GM12878 (cell line): ENCODE data around the gene NPAS3. TPM values are rescaled to one million over a fixed set of nuclear protein-coding genes. Genes with fewer than 3 reads are reported as not detected.

Experiments
- ATAC-seq: fragments of 200-7000 bp; cut with Tn5 transposase; 3 replicates; pipeline ENCODE4 v1.9.1; 2020; ENCODE audit warnings: mild to moderate bottlenecking, moderate library complexity
- BruUV-seq: library from RNA; stranded (reverse); fragments of 400-500 nt; replicated peaks from 2 replicates; lab custom pipeline; 2021; lab: Mats Ljungman, UMichigan
- CTCF ChIA-PET: fragments of 300-600 bp; sonication (Branson Sonifier 250); formaldehyde crosslinking; extraction: SDS; loops from one replicate; lab custom pipeline; 2021; ENCODE audit warnings: inconsistent platforms; lab: Yijun Ruan, JAX
- POLR2A ChIA-PET: fragments of 350-600 bp; formaldehyde crosslinking; extraction: SDS; loops from one replicate; lab custom pipeline; 2021; ENCODE audit warnings: inconsistent platforms; lab: Charles Lee
- RAD21 ChIA-PET: fragments of 300-600 bp; sonication (Branson Sonifier 250); formaldehyde crosslinking; loops from one replicate; lab custom pipeline; 2023; ENCODE audit warnings: antibody characterized with exemption; ENCODE audit not compliant: unreplicated experiment; lab: Charles Lee
- SMC1A ChIA-PET: fragments of 300-600 bp; sonication (Branson Sonifier 250); formaldehyde crosslinking; loops from one replicate; lab custom pipeline; 2023; ENCODE audit not compliant: unreplicated experiment, uncharacterized antibody; lab: Charles Lee
- DNase-seq: peaks from one replicate; pipeline ENCODE4 v3.0.0-alpha.2; 2011; ENCODE audit warnings: low read depth, low spot score
- FAIRE-seq: peaks from 3 replicates; lab custom pipeline; 2011; peaks lifted over from hg19 to GRCh38; lab: Jason Lieb, UNC
- H2AFZ ChIP-seq: 2 replicates; pipeline ENCODE4 v1.6.0; 2011; ENCODE audit warnings: low read depth, low read length, control low read depth; ENCODE audit not compliant: control insufficient read depth
- H3K27ac ChIP-seq: 2 replicates; pipeline ENCODE4 v1.5.1; 2011; ENCODE audit warnings: control low read depth; ENCODE audit not compliant: control insufficient read depth, insufficient read depth
- H3K27me3 ChIP-seq, 2 experiments: replicated peaks in 1 of 2; 2 replicates each; pipeline versions ENCODE4 v1.6.0 to v1.6.1; 2011; ENCODE audit warnings: low read length in 1 of 2; ENCODE audit not compliant: control insufficient read depth in 2 of 2, insufficient read depth in 2 of 2
- H3K36me3 ChIP-seq, 2 experiments: 2 replicates each; pipeline ENCODE4 v1.5.1; 2011; ENCODE audit warnings: low read length in 1 of 2; ENCODE audit not compliant: control insufficient read depth in 2 of 2, insufficient read depth in 2 of 2
- H3K4me1 ChIP-seq: 2 replicates; pipeline ENCODE4 v1.6.1; 2011; ENCODE audit warnings: mild to moderate bottlenecking, low read length, moderate library complexity, mixed read lengths; ENCODE audit not compliant: control insufficient read depth, insufficient read depth
- H3K4me2 ChIP-seq: 2 replicates; pipeline ENCODE4 v1.6.0; 2011; ENCODE audit warnings: control low read depth; ENCODE audit not compliant: control insufficient read depth, insufficient read depth
- H3K4me3 ChIP-seq: fragments of 200-600 bp; sonication (generic); 2 replicates; pipeline ENCODE4 v1.5.1; 2016
- H3K79me2 ChIP-seq: 2 replicates; pipeline ENCODE4 v1.6.0; 2011; ENCODE audit warnings: low read length; ENCODE audit not compliant: control insufficient read depth, insufficient read depth
- H3K9ac ChIP-seq: 2 replicates; pipeline ENCODE4 v1.8.0; 2011; ENCODE audit warnings: low read length, control low read depth, mixed read lengths; ENCODE audit not compliant: control insufficient read depth, insufficient read depth
- H3K9me3 ChIP-seq: replicated peaks from 3 replicates; pipeline ENCODE4 v1.5.1; 2011; ENCODE audit warnings: mild to moderate bottlenecking, low read length; ENCODE audit not compliant: control insufficient read depth, insufficient read depth
- H4K20me1 ChIP-seq: 2 replicates; pipeline ENCODE4 v1.6.0; 2011; ENCODE audit not compliant: control insufficient read depth, insufficient read depth
- BRCA1 ChIP-seq: IDR thresholded peaks from 2 replicates; pipeline ENCODE4 v1.6.1; 2011; ENCODE audit warnings: low read depth, low read length, improper control_type of control experiment
- FOXM1 ChIP-seq: IDR thresholded peaks from 2 replicates; pipeline ENCODE4 v1.6.1; 2012; ENCODE audit warnings: low read depth, mild to moderate bottlenecking, inconsistent platforms, low read length, moderate library complexity
- HCFC1 ChIP-seq: fragments of 150-350 bp; IDR thresholded peaks from 2 replicates; pipeline ENCODE4 v1.6.1; 2014; ENCODE audit warnings: low read length
- KDM1A ChIP-seq: fragments of 200-600 bp; sonication (generic); IDR thresholded peaks from 2 replicates; pipeline ENCODE4 v1.6.1; 2016; ENCODE audit warnings: borderline replicate concordance
- LARP7 ChIP-seq: fragments of 450-650 bp; IDR thresholded peaks from 2 replicates; pipeline ENCODE4 v1.6.1; 2017; ENCODE audit warnings: mild to moderate bottlenecking
- NFYB ChIP-seq: IDR thresholded peaks from 2 replicates; pipeline ENCODE4 v1.6.1; 2011; ENCODE audit warnings: low read depth, mild to moderate bottlenecking, low read length, improper control_type of control experiment, moderate library complexity; ENCODE audit not compliant: insufficient read depth
- NRF1 ChIP-seq: conservative IDR thresholded peaks from 2 replicates; pipeline ENCODE4 v1.6.1; 2011; ENCODE audit warnings: mild to moderate bottlenecking, low read depth, low read length, improper control_type of control experiment
- RAD51 ChIP-seq: fragments of 450-650 bp; IDR thresholded peaks from 2 replicates; pipeline ENCODE4 v1.6.1; 2016; ENCODE audit warnings: moderate library complexity, mild to moderate bottlenecking, inconsistent platforms
- RBBP5 ChIP-seq: fragments of 200-600 bp; sonication (generic); conservative IDR thresholded peaks from 2 replicates; pipeline ENCODE4 v1.6.1; 2016
- SMC3 ChIP-seq: IDR thresholded peaks from 2 replicates; pipeline ENCODE4 v1.6.1; 2011; ENCODE audit warnings: low read length, improper control_type of control experiment, borderline replicate concordance
- SP1 ChIP-seq: IDR thresholded peaks from one replicate; pipeline ENCODE4 v1.6.1; 2011; ENCODE audit warnings: low read depth, low read length
- SUPT20H ChIP-seq: IDR thresholded peaks from 2 replicates; pipeline ENCODE4 v1.6.1; 2011; ENCODE audit warnings: low read depth, mild to moderate bottlenecking, low read length, moderate library complexity, borderline replicate concordance; ENCODE audit not compliant: control insufficient read depth
- YBX1 ChIP-seq: fragments of 450-650 bp; IDR thresholded peaks from 2 replicates; pipeline ENCODE4 v1.6.1; 2016; ENCODE audit warnings: antibody characterized with exemption
- ZNF207 ChIP-seq: fragments of 450-650 bp; IDR thresholded peaks from 2 replicates; pipeline ENCODE4 v1.6.1; 2014; ENCODE audit warnings: antibody characterized with exemption, mild to moderate bottlenecking, borderline replicate concordance
- WGBS: methylation state at CpG from one replicate; pipeline ENCODE4 v1.1.6; 2016; ENCODE audit warnings: low lambda C conversion rate; ENCODE audit not compliant: insufficient replicate concordance, insufficient coverage; ENCODE audit errors: missing lambda C conversion rate; 5-methylcytosine and 5-hydroxymethylcytosine counted together
- in situ Hi-C: fragments of 300-500 bp; cut with MboI; formaldehyde crosslinking; loops from 9 replicates; pipeline ENCODE4 v1.14.3; 2018; ENCODE audit warnings: mixed read lengths
- intact Hi-C: fragments of 100-400 bp; cut with micrococcal nuclease; formaldehyde crosslinking; loops from one replicate; pipeline ENCODE4 v1.14.2; 2022; ENCODE audit not compliant: unreplicated experiment
- polyA plus RNA-seq, 11 experiments: library from polyadenylated mRNA; depleted of rRNA in 4 of 11; unstranded in 6 of 11; stranded (reverse) in 5 of 11; fragments of >200 nt; fragmentation: Nextera tagmentation in 4 of 11; fragmentation: Illumina TruSeq in 1 of 11; extraction: Ambion mirVana in 4 of 11; extraction: Trizol in 1 of 11; gene quantifications; 1 replicate in 1 of 11; 2 replicates in 10 of 11; pipeline versions ENCODE4 v1.2.1 to v1.2.3, GENCODE V29; 2011 to 2016; ENCODE audit warnings: inconsistent platforms in 2 of 11, missing spikeins in 2 of 11, low read depth in 1 of 11
- total RNA-seq, 4 experiments: library from RNA; depleted of rRNA in 3 of 4; stranded (reverse); fragments of >200 nt in 3 of 4; fragmentation: Illumina TruSeq in 1 of 4; extraction: Trizol in 1 of 4; gene quantifications; 2 replicates each; pipeline versions ENCODE4 v1.2.1 to v1.2.3, GENCODE V29; 2013 to 2021
- TF ChIP-seq, protein P1 (sequence below): fragments of 450-650 bp; IDR thresholded peaks from 2 replicates; pipeline ENCODE4 v1.6.1; 2018; ENCODE audit warnings: borderline replicate concordance, mild to moderate bottlenecking; ENCODE audit not compliant: partially characterized antibody
- TF ChIP-seq, protein P2 (sequence below): IDR thresholded peaks from 2 replicates; pipeline ENCODE4 v1.6.1; 2011; ENCODE audit warnings: mild to moderate bottlenecking, low read depth, low read length, moderate library complexity; ENCODE audit not compliant: insufficient replicate concordance
- TF ChIP-seq, protein P3 (sequence below): IDR thresholded peaks from 2 replicates; pipeline ENCODE4 v1.6.1; 2011; ENCODE audit warnings: borderline replicate concordance, low read depth, mild to moderate bottlenecking, moderate library complexity, low read length; ENCODE audit not compliant: insufficient read depth, poor library complexity, severe bottlenecking
- TF ChIP-seq, protein P4 (sequence below): IDR thresholded peaks from 2 replicates; pipeline ENCODE4 v1.6.1; 2011; ENCODE audit warnings: borderline replicate concordance, low read depth, mild to moderate bottlenecking, moderate library complexity, mixed read lengths, low read length; ENCODE audit not compliant: insufficient read depth; ENCODE audit errors: extremely low read length

NPAS3 gene
- total and polyA plus RNA-seq, 10 of the 15 experiments (the other 5 are each of a cell fraction or from before 2014, with no cell fraction given) = under 0.01 to 2.7 (median 0.03) TPM; not detected in 6

DNA sequence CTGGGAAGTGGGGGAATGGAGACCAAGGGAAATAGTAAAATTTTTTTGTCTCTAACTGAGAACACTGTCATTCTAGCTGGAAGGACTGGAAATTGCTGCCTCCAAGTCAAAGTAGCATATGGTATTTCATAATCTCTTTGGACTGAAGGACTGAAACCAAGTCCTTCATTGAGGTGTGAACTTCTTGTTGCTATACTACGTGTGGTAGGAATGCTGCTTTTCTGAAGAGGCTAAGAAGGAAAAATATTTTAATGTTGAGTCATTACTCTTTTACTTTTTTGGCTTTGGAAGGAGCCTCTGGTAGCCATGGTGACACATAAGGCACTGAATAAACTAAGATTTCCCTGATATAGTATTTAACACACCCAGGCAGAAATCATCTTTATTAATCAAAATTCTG is 465.4 kb downstream of the NPAS3 start:
- no peak for ATAC-seq
- Histone ChIP-seq H3K27ac (no peak overlapping the region), H2AFZ (no peak overlapping the region), H3K9ac (no peak overlapping the region), H3K4me3 (no peak overlapping the region), H3K4me1 (no peaks in the 10 kb centered on the region), H3K9me3 (no peaks in the 10 kb centered on the region), H3K36me3 (no peaks in the 10 kb centered on the region), H3K79me2 (no peaks in the 10 kb centered on the region), H4K20me1 (no peaks in the 10 kb centered on the region), H3K27me3 (no peaks in the 10 kb centered on the region), H3K4me2 (no peak overlapping the region)
- in situ Hi-C loops = no loop called here
- ChIA-PET RAD21 (no interaction called here), POLR2A (no interaction called here), CTCF (no interaction called here), SMC1A (interaction anchor here (0.9 kb wide), 1 partner anchor 159 kb away, joined by 3 read pairs; no protein-coding TSS in a partner anchor)
- 0% methylated on average over 1 of the region's 1 CpG for WGBS
- intact Hi-C loops = no loop called here
- no peak for DNase-seq
- BruUV-seq = no TSS peak
- no peak for FAIRE-seq
- TF ChIP-seq LARP7 (no peak), NRF1 (no peak), SP1 (no peak), RAD51 (no peak), BRCA1 (no peak), SMC3 (no peak), KDM1A (no peak), ZNF207 (no peak), FOXM1 (no peak), RBBP5 (no peak), YBX1 (no peak), NFYB (no peak), HCFC1 (no peak), SUPT20H (no peak)
- TF ChIP-seq, protein P1, sequence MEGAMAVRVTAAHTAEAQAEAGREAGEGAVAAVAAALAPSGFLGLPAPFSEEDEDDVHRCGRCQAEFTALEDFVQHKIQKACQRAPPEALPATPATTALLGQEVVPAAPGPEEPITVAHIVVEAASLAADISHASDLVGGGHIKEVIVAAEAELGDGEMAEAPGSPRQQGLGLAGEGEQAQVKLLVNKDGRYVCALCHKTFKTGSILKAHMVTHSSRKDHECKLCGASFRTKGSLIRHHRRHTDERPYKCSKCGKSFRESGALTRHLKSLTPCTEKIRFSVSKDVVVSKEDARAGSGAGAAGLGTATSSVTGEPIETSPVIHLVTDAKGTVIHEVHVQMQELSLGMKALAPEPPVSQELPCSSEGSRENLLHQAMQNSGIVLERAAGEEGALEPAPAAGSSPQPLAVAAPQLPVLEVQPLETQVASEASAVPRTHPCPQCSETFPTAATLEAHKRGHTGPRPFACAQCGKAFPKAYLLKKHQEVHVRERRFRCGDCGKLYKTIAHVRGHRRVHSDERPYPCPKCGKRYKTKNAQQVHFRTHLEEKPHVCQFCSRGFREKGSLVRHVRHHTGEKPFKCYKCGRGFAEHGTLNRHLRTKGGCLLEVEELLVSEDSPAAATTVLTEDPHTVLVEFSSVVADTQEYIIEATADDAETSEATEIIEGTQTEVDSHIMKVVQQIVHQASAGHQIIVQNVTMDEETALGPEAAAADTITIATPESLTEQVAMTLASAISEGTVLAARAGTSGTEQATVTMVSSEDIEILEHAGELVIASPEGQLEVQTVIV = no peak
- TF ChIP-seq, protein P2, sequence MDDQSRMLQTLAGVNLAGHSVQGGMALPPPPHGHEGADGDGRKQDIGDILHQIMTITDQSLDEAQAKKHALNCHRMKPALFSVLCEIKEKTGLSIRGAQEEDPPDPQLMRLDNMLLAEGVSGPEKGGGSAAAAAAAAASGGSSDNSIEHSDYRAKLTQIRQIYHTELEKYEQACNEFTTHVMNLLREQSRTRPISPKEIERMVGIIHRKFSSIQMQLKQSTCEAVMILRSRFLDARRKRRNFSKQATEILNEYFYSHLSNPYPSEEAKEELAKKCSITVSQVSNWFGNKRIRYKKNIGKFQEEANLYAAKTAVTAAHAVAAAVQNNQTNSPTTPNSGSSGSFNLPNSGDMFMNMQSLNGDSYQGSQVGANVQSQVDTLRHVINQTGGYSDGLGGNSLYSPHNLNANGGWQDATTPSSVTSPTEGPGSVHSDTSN = no peak
- TF ChIP-seq, protein P3, sequence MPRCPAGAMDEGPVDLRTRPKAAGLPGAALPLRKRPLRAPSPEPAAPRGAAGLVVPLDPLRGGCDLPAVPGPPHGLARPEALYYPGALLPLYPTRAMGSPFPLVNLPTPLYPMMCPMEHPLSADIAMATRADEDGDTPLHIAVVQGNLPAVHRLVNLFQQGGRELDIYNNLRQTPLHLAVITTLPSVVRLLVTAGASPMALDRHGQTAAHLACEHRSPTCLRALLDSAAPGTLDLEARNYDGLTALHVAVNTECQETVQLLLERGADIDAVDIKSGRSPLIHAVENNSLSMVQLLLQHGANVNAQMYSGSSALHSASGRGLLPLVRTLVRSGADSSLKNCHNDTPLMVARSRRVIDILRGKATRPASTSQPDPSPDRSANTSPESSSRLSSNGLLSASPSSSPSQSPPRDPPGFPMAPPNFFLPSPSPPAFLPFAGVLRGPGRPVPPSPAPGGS = no peak
- TF ChIP-seq, protein P4, sequence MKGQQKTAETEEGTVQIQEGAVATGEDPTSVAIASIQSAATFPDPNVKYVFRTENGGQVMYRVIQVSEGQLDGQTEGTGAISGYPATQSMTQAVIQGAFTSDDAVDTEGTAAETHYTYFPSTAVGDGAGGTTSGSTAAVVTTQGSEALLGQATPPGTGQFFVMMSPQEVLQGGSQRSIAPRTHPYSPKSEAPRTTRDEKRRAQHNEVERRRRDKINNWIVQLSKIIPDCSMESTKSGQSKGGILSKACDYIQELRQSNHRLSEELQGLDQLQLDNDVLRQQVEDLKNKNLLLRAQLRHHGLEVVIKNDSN = no peak
